Mammary epithelial cell (primary cell): Measurements from ENCODE around the gene FEZF1.

ENCODE experiments used
- EZH2 ChIP-seq: IDR thresholded peaks from 2 replicates; pipeline ENCODE4 v1.6.1; 2012; ENCODE audit warnings: low read length, inconsistent platforms, borderline replicate concordance
- TF ChIP-seq, protein P1 (sequence below), 2 donors: IDR thresholded peaks in 1 of 2; conservative IDR thresholded peaks in 1 of 2; 2 replicates each; pipeline ENCODE4 v1.5.1; 2011 to 2012; ENCODE audit warnings: inconsistent platforms in 2 of 2, low read length in 2 of 2, mild to moderate bottlenecking in 2 of 2, control low read depth in 1 of 2, low read depth in 1 of 2; ENCODE audit not compliant: insufficient read depth in 1 of 2; ENCODE audit errors: extremely low read depth in 1 of 2

DNA sequence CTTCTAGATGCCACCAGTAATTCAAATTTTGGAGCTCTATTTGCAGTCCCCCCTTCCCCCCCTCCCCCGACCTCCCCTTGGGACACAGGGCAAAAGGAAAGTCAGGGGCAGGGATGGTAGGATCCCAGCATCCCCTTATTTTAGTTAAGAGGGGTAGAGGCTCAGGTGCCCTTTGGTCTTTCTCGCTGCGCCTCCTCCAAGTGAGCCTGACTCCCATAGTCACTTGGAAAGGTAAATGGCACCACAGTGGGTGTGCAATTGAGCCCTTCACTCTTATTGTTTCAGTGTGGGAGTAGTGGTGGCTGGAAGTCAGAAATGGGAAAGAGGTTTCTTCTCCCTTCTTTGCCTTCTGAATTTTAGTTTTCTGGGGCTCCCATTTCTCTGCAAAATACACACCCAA, 8.2 kb upstream of the FEZF1 start:
- TF ChIP-seq EZH2, result no peak
- TF ChIP-seq, protein P1, sequence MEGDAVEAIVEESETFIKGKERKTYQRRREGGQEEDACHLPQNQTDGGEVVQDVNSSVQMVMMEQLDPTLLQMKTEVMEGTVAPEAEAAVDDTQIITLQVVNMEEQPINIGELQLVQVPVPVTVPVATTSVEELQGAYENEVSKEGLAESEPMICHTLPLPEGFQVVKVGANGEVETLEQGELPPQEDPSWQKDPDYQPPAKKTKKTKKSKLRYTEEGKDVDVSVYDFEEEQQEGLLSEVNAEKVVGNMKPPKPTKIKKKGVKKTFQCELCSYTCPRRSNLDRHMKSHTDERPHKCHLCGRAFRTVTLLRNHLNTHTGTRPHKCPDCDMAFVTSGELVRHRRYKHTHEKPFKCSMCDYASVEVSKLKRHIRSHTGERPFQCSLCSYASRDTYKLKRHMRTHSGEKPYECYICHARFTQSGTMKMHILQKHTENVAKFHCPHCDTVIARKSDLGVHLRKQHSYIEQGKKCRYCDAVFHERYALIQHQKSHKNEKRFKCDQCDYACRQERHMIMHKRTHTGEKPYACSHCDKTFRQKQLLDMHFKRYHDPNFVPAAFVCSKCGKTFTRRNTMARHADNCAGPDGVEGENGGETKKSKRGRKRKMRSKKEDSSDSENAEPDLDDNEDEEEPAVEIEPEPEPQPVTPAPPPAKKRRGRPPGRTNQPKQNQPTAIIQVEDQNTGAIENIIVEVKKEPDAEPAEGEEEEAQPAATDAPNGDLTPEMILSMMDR (conservative IDR thresholded peaks at IDR 0.05 in 1 of 2, IDR thresholded peaks at IDR 0.05 in 1 of 2; ENCODE audit: extremely low read depth in 1 of 2, insufficient read depth in 1 of 2, low read depth in 1 of 2, low read length in 2 of 2), result no peak
